Activated naive CD4-positive, alpha-beta T cell treated with anti-CD3 and anti-CD28 coated beads, Interleukin-2, amount 50 U/mL, for 16 hours (primary cell): ENCODE data around the gene TMEM82.
A peak's percentile ranks its signal among the peaks of the same experiment; 100 is the strongest.
"Not testable (repeated sequence)": the region's sequence is repeated elsewhere in the genome, so short reads cannot be mapped to it uniquely, and the experiment has no call there.

Source experiments
- DNase-seq: peaks from one replicate; pipeline ENCODE4 v3.0.0-alpha.2; 2020

The TMEM82 gene

GRCh38 chr1:15742339-15742801 is at the start of gene TMEM82:
TMEM82 (plus strand) TSS chr1:15742499; CDS start chr1:15742560, 61 bp downstream.
- DNase-seq: no peak

GRCh38 chr1:15693371-15693770 is 48.9 kb upstream of the TMEM82 start:
- no peak for DNase-seq

DNA sequence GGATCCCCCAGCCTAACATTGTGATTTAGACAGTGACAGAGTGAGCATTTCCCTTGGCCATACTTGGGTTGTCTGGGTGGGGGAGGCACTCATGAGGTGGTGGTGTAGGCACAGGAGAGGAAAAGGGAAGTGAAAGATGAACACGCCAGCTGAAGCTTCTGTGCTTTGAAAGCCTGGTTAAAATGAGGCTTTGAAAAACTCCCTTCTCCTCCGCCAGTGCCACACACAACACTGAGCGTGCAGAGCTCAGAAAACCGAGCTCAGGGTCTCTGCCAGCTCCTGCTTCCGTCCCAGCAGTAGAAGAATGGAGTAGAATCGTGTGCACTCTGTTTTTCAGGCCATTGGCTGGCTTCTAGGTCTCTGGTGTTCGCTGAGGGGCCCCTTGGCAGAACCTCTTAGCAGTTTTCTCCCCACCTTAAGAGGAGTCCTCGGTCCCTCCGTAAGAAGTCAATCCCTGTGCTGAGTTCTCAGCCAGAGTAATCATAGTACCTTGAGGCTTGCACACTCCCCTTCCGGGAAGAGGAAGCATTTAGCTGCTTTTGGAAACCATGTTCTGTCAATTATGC is 45.3 kb upstream of the TMEM82 start:
- DNase-seq: peak; percentile 38

DNA sequence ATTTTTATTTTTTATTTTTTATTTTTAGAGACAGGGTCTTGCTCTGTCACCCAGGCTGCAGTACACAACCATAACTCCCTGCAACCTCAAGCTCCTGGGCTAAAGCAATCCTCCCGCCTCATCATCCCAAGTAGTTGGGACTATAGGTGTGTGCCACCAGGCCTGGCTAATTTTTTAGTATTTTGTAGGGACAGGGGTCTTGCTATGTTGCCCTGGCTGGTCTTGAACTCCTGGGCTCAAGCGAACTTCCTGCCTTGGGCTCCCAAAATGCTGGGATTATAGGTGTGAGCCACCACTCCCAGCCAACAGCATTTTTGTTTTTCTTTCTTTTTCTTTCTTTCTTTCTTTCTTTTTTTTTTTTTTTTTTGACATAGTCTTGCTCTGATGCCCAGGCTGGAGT is 44.1 kb upstream of the TMEM82 start:
- DNase-seq: no peak

DNA sequence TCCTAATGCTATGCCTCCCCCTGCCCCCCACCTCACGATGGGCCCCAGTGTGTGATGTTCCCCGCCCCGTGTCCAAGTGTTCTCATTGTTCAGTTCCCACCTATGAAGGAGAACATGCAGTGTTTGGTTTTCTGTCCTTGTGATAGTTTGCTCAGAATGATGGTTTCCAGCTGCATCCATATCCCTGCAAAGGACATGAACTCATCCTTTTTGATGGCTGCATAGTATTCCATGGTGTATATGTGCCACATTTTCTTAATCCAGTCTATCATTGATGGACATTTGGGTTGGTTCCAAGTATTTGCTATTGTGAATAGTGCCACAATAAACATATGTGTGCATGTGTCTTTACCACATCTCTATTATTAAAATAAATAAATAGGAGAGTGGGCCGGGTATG is 43.0 kb upstream of the TMEM82 start:
- DNase-seq: not testable (repeated sequence)

DNA sequence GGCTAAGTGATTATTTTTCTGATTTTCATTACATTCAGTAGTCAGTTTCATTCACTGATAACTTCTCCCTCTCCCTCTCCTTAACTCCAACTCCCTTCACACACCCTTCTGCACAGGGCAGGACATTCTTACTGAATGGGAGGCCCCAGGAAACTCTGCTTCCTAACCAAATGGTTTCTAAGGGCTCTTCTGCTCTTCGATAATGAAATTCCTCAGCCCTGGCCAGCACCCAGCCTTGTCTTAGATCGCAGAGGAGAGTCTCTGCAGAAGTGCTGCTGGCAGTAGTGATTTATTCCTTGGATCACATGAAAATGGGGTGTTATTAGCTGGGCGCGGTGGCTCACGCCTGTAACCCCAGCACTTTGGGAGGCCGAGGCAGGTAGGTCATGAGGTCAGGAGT is 41.8 kb upstream of the TMEM82 start:
- no peak for DNase-seq

DNA sequence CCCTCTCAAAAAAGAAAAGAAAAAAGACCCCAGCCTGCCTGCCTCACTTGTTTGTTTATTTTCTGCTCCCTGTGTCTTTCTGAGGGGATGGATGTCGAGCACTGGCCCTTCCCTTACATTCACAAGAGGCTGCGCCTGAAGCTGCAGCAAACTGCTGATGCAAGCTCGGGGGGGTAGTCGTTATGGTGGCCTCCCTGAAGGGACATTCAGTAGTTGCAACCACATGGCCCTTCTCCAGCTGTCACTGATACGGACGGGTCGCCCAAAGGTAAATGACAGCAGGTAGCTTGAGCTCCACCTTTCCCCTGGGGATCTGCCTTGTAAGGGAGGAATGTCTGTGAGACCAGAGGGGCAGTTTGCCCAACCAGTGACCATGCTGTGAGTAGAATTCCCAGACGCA is 40.5 kb upstream of the TMEM82 start:
- DNase-seq: no peak

- no peak for DNase-seq
Observed at GRCh38 chr1:15702722-15703550, 39.4 kb upstream of the TMEM82 start.

- DNase-seq: no peak
Observed at GRCh38 chr1:15703562-15703961, 38.7 kb upstream of the TMEM82 start.

GRCh38 chr1:15704526-15705183 is 37.6 kb upstream of the TMEM82 start:
- DNase-seq: no peak

DNA sequence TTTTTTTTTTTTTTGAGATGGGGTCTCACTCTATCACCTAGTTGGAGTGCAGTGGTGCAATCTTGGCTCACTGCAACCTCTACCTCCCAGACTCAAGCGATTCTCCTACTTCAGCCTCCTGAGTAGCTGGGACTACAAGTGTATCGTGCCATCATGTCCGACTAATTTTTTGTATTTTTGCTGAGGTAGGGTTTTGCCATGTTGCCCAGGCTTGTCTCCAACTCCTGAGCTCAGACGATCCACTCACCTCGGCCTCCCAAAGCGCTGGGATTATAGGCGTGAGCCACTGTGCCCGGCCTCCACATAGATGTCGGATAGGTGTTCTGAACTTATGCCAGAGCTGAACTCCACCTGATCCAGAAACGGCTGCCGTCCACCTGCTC is 37.1 kb upstream of the TMEM82 start:
- DNase-seq: no peak

GRCh38 chr1:15706751-15707150 is 35.5 kb upstream of the TMEM82 start:
- no peak for DNase-seq

GRCh38 chr1:15707239-15707925 is 34.9 kb upstream of the TMEM82 start:
- DNase-seq: no peak

DNA sequence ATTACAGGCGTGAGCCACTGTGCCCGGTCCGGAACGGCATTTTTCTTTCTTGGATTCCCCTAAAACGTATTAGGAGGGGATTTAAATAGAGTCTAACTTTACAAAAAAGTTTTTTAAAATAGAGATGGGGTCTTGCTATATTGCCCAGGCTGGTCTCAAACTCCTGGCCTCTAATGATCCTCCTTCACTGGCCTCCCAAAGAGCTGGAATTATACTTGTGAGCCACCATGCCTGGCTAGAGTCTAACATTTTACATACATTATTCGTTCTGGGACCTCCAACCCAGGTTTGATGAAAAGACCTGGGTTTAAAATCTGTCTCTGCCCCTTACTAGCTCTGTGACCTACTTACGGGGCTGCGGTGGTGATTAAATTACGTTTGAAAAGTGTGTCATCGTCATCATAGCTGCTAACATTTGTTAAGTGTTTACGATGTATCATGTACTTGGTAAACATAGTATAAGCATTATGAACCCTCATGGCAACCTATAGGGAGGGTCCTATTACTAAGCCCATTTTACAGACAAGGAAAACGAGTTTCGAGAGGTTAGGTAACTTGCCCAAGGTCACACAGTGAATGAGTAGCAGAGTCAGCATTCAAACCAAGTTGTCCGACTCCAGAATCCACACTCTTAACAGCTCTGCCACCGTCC is 33.7 kb upstream of the TMEM82 start:
- no peak for DNase-seq

DNA sequence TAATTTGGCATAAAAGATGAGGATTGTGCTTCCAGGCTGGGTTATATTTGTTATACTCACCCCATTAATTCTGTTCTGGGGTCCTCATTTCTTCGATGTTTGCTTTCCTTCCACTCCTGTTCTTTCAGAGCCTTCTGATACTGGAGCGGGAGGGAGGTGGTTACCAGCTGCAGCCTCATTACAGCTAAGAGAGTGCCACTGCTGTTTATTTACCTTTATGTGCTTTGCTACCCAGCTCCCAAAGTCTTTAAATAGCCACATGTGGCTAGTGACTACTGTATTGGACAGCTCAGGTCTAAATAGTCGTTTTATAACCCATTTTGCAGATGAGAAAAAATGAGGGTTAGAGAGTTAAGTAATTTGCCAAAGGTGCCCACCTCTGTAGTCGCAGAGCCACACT is 33.1 kb upstream of the TMEM82 start:
- no peak for DNase-seq

DNA sequence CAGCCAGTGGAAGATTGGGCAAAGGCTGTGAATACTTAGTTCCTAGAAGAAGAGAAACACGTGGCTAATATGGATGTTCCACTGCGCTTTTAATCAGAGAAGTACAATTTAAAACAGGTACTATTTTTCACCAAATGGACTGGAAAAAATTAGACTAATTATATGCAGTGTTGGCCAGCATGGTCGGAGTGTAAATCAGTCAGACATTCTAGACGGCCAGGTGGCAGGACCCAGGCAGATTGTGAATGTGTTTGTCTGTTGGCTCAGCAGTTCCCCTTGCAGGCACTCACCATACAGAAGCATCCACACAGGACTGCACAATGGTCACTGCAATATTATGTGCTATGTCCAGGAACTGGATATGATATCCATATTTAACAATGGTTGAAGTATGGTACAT is 30.1 kb upstream of the TMEM82 start:
- no peak for DNase-seq

GRCh38 chr1:15714406-15715136 is 27.7 kb upstream of the TMEM82 start:
- DNase-seq: no peak

DNA sequence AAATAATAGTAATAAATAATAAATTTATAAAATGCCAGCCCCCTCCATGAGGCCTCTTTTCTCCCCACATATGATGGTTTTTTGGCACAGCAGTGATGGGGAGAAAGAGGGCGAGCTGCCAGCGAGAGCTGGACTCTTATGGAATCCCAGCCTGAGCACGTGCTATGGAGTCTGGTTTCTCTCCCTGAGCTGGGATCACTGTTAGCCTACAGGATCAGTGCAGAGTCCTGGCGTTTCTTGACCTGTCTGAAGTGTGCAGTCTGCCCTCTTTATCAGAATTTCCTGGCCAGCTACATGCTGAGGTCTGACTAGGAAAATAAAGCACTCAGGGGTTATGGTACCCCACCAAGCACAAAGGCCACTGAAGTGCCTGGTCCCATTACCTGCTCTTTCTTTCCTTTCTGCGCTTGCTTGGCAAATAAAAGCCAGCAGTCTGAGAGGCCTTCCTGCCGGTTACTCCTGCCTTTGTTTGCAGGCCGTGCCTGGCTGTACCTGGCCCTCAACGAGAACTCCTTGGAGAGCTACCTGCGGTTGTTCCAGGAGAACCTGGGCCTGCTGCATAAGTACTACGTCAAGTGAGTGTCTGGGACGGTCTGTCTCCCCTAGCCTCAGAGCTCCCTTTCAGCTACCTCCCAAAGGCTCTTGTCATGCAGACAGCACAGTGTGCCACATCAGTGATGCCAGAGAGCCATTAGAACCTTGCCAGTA is 24.7 kb upstream of the TMEM82 start:
- no peak for DNase-seq

DNA sequence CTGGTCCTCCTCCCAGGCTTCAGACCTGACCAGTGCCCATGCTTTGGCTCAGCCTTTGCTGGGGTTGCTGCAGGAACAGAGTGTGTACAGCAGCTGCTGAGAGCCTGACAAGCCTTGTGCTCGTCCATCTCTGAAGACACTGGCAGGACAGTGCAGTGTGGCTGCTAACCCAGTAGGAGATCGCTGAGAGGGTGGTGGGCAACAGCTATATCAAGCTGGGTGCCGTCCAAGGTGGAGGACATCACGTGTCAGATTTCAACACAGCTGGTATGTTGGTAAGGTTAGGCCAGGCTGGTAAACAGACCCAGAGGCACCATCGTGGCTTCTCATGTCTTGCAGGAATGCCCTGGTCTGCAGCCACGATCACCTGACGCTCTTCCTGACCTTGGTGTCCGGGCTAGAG is 24.1 kb upstream of the TMEM82 start:
- DNase-seq: no peak

DNA sequence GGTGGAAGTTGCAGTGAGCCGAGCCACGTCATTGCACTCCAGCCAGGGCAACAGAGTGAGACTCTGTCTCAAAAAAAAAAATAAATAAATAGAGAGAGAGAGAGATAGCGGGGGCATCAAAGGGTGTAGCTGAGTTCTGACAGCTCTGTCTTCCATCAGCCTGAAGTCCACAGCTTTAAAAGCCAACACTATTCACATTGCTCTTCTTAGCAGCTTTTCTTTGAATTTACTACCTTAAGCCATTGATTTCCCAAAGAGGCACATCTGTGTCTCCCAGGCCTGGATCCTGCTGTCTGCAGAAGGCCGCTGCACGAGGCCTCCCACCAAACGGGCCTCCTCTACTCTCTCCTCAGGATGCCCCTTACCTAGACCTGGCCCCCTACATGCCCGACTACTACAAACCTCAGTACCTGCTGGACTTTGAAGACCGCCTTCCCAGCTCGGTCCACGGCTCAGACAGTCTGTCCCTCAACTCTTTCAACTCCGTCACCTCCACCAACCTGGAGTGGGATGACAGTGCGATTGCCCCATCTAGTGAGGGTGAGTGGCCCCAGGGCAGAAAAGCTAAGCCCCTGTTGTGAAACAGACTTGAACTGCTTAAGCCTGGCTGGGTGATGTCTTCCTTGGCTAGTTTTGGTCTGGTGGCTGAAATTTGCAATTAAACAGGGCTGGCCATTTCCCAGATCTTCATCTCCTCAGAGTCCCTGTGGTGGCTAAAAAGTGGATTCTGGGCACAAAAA is 22.7 kb upstream of the TMEM82 start:
- no peak for DNase-seq

DNA sequence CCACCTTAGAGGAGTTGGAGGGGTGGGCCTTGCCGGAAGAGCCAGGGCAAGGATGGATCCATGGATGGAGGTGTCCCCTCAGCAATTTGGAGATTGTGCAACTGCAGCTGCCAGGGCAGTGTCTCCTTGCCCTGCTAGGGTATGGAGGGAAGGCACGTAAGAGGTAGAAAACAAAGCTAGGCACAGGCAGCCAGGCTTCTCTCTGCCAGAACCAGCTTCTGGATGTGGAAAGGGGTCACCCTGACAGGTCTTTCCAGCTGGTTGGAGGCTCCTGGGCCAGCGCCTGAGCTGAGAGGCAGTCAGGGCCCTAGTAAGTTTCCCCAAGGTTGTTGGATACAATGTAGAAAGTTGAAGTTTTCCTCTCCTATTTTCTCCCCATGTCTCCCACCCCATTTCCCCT is 21.4 kb upstream of the TMEM82 start:
- no peak for DNase-seq
